Fibroblast of lung (primary cell): ENCODE results near the gene TEX52. TPM values are rescaled to one million over a fixed set of nuclear protein-coding genes. Genes with fewer than 3 reads are reported as not detected.

Source experiments
- DNase-seq, 2 donors: peaks; one replicate each; pipeline versions ENCODE4 v3.0.0 to v3.0.0-alpha.2; 2010; ENCODE audit warnings: low read depth in 2 of 2
- H2AFZ ChIP-seq: 2 replicates; pipeline ENCODE4 v1.5.1; 2012; ENCODE audit warnings: low read length, control low read depth, inconsistent platforms
- H3K27ac ChIP-seq: 2 replicates; pipeline ENCODE4 v1.5.1; 2011; ENCODE audit warnings: low read length, control low read depth; ENCODE audit not compliant: insufficient read depth
- H3K27me3 ChIP-seq: 2 replicates; pipeline ENCODE4 v1.5.1; 2011; ENCODE audit warnings: mild to moderate bottlenecking, low read length; ENCODE audit not compliant: control insufficient read depth, insufficient read depth
- H3K36me3 ChIP-seq: 2 replicates; pipeline ENCODE4 v1.5.1; 2011; ENCODE audit warnings: low read length; ENCODE audit not compliant: control insufficient read depth, insufficient read depth
- H3K4me1 ChIP-seq: 2 replicates; pipeline ENCODE4 v1.5.1; 2011; ENCODE audit warnings: low read length; ENCODE audit not compliant: control insufficient read depth, insufficient read depth; ENCODE audit errors: extremely low read depth
- H3K4me2 ChIP-seq: 2 replicates; pipeline ENCODE4 v1.5.1; 2011; ENCODE audit warnings: low read length, control low read depth; ENCODE audit not compliant: insufficient read depth; ENCODE audit errors: extremely low read depth
- H3K4me3 ChIP-seq, 4 experiments: fragments of 200-600 bp in 1 of 4; sonication (generic) in 1 of 4; replicated peaks in 1 of 4; 2 replicates each; pipeline ENCODE4 v1.5.1; 2011 to 2016; ENCODE audit warnings: low read length in 4 of 4, low read depth in 3 of 4, mild to moderate bottlenecking in 3 of 4, control low read depth in 2 of 4, inconsistent platforms in 1 of 4, mixed read lengths in 1 of 4; ENCODE audit not compliant: insufficient read depth in 1 of 4; ENCODE audit errors: control extremely low read depth in 1 of 4
- H3K79me2 ChIP-seq: 2 replicates; pipeline ENCODE4 v1.5.1; 2012; ENCODE audit warnings: mild to moderate bottlenecking, low read length, inconsistent platforms; ENCODE audit not compliant: control insufficient read depth, insufficient read depth
- H3K9ac ChIP-seq: 2 replicates; pipeline ENCODE4 v1.5.1; 2011; ENCODE audit warnings: mild to moderate bottlenecking, low read length, control low read depth; ENCODE audit not compliant: insufficient read depth
- H3K9me3 ChIP-seq: 2 replicates; pipeline ENCODE4 v1.5.1; 2012; ENCODE audit warnings: low read depth, low read length; ENCODE audit not compliant: control insufficient read depth, insufficient read depth
- H4K20me1 ChIP-seq: 2 replicates; pipeline ENCODE4 v1.5.1; 2011; ENCODE audit warnings: low read length; ENCODE audit not compliant: control insufficient read depth, insufficient read depth; ENCODE audit errors: extremely low read depth
- CTCF ChIP-seq, 2 donors: IDR thresholded peaks in 1 of 2; conservative IDR thresholded peaks in 1 of 2; 1 replicate in 1 of 2; 2 replicates in 1 of 2; pipeline ENCODE4 v1.5.1; 2011 to 2012; ENCODE audit warnings: low read length in 2 of 2, control low read depth in 1 of 2, inconsistent platforms in 1 of 2, low read depth in 1 of 2, mild to moderate bottlenecking in 1 of 2
- EZH2 ChIP-seq: IDR thresholded peaks from 2 replicates; pipeline ENCODE4 v1.5.1; 2012; ENCODE audit warnings: low read length, control low read depth, mild to moderate bottlenecking; ENCODE audit errors: missing control alignments
- polyA plus RNA-seq, 2 donors: library from polyadenylated mRNA; depleted of rRNA in 1 of 2; stranded (reverse) in 1 of 2; unstranded in 1 of 2; fragments of >200 nt; gene quantifications; 2 replicates each; pipeline ENCODE4 v1.2.1, GENCODE V29; 2011 to 2012; ENCODE audit warnings: missing spikeins in 1 of 2
- total RNA-seq: library from RNA; depleted of rRNA; stranded (reverse); fragments of >200 nt; gene quantifications from 2 replicates; pipeline ENCODE4 v1.2.1, GENCODE V29; 2014

TEX52 gene
- total and polyA plus RNA-seq, 2 donors (not counting 1 experiment from before 2014, with no cell fraction given) = not detected

DNA sequence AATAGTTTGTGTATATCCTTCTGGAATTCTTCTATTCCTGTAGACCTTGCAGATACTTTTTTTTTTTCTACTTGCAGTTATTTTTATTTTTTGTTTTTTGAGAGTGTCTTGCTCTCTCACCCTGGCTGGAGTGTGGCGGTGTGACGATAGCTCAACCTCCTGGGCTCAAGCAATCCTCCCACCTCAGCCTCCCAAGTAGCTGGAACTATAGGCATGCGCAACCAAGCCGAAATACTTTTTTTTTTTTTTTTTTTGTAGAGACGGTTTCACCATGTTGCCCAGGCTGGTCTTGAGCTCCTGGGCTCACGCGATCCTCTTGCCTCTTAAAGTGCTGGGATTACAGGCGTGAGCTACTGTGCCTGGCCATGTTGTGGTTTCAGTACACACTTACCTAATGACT, 43.8 kb upstream of the TEX52 start:
- H3K4me3 ChIP-seq = no peak overlapping the region
- TF ChIP-seq CTCF (conservative IDR thresholded peaks at IDR 0.05 in 1 of 2, IDR thresholded peaks at IDR 0.05 in 1 of 2; ENCODE audit: low read depth in 1 of 2, low read length in 2 of 2) = no peak
- TF ChIP-seq EZH2 = no peak
- no peak overlapping the region for H2AFZ ChIP-seq
- peaks cover 3% of the 10 kb centered on the region for H4K20me1 ChIP-seq
- H3K9ac ChIP-seq = no peak overlapping the region
- H3K4me2 ChIP-seq = no peak overlapping the region
- no peaks in the 10 kb centered on the region for H3K4me1 ChIP-seq
- no peaks in the 10 kb centered on the region for H3K9me3 ChIP-seq
- H3K27me3 ChIP-seq = no peaks in the 10 kb centered on the region
- H3K36me3 ChIP-seq = peaks cover 1% of the 10 kb centered on the region
- H3K79me2 ChIP-seq = peaks cover 52% of the 10 kb centered on the region
- DNase-seq = peak in 1 of 2 donors; percentile 30
- H3K27ac ChIP-seq = no peak overlapping the region

DNA sequence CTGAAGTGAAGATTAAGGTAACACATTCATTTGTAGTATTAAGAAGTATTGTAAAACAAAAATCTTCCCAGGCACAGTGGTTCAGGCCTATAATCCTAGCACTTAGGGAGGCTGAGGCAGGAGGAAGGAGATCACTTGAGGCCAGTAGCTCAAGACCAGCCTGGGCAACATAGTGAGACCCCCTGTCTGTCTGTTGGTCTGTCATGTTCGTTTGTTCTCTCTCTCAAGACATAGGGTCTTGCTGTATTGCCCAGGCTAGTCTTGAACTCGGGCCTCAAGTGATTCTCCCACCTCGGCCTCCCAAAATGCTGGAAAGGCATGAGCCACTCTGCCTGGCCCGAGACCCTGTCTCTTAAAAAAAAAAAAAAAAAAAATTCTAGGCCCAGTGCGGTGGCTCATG, 40.6 kb upstream of the TEX52 start:
- Histone ChIP-seq H3K36me3 (peaks cover 1% of the 10 kb centered on the region), H3K27me3 (no peaks in the 10 kb centered on the region), H3K4me1 (peaks cover 2% of the 10 kb centered on the region), H3K9me3 (no peaks in the 10 kb centered on the region), H3K27ac (no peak overlapping the region), H3K79me2 (peaks cover 57% of the 10 kb centered on the region), H3K9ac (no peak overlapping the region), H2AFZ (no peak overlapping the region), H4K20me1 (peaks cover under 1% of the 10 kb centered on the region), H3K4me3 (no peak overlapping the region), H3K4me2 (no peak overlapping the region)
- DNase-seq = no peak
- TF ChIP-seq CTCF (conservative IDR thresholded peaks at IDR 0.05 in 1 of 2, IDR thresholded peaks at IDR 0.05 in 1 of 2; ENCODE audit: low read depth in 1 of 2, low read length in 2 of 2) (no peak), EZH2 (no peak)

- Histone ChIP-seq H2AFZ (no peak overlapping the region), H3K27me3 (no peaks in the 10 kb centered on the region), H3K4me1 (peaks cover 2% of the 10 kb centered on the region), H3K9ac (no peak overlapping the region), H3K9me3 (no peaks in the 10 kb centered on the region), H4K20me1 (no peaks in the 10 kb centered on the region), H3K36me3 (peaks cover 1% of the 10 kb centered on the region), H3K79me2 (peaks cover 63% of the 10 kb centered on the region), H3K27ac (no peak overlapping the region), H3K4me2 (no peak overlapping the region), H3K4me3 (no peak overlapping the region)
- no peak for DNase-seq
- TF ChIP-seq CTCF (conservative IDR thresholded peaks at IDR 0.05 in 1 of 2, IDR thresholded peaks at IDR 0.05 in 1 of 2; ENCODE audit: low read depth in 1 of 2, low read length in 2 of 2) (no peak), EZH2 (no peak)
These were observed 38.7 kb upstream of the TEX52 start for GRCh38 chr12:2895511-2895910.
